ENCODE measurements around the gene RBFOX1.

The RBFOX1 gene

DNA sequence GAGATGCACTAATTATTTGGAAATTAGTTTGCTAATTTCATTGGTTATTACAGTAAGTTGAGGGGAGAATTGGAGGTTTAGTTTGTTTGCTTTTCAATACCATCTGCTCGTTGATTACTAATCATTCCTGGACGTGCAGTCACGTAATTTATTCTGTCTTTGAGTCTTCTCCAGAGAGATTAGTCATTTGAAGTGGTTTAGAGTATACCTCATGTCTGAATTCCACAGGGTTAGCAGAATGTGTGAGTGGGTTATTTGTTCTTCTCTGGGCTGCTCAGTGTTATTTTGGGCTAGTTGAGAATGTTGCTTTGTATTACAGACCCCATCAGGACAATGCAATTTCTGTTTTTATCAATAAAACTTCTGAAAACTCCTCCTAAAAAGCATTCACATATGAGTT, 265.0 kb downstream of the RBFOX1 start:
- TF ChIP-seq, protein P1, sequence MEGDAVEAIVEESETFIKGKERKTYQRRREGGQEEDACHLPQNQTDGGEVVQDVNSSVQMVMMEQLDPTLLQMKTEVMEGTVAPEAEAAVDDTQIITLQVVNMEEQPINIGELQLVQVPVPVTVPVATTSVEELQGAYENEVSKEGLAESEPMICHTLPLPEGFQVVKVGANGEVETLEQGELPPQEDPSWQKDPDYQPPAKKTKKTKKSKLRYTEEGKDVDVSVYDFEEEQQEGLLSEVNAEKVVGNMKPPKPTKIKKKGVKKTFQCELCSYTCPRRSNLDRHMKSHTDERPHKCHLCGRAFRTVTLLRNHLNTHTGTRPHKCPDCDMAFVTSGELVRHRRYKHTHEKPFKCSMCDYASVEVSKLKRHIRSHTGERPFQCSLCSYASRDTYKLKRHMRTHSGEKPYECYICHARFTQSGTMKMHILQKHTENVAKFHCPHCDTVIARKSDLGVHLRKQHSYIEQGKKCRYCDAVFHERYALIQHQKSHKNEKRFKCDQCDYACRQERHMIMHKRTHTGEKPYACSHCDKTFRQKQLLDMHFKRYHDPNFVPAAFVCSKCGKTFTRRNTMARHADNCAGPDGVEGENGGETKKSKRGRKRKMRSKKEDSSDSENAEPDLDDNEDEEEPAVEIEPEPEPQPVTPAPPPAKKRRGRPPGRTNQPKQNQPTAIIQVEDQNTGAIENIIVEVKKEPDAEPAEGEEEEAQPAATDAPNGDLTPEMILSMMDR (IDR thresholded peaks at IDR 0.05; ENCODE audit: low read depth, low read length): no peak
- DNase-seq (ENCODE audit: low read depth in 2 of 2): no peak
- H3K4me3 ChIP-seq (replicated peaks in 1 of 2; ENCODE audit: low read depth in 2 of 2, low read length in 2 of 2): no peak overlapping the region

DNA sequence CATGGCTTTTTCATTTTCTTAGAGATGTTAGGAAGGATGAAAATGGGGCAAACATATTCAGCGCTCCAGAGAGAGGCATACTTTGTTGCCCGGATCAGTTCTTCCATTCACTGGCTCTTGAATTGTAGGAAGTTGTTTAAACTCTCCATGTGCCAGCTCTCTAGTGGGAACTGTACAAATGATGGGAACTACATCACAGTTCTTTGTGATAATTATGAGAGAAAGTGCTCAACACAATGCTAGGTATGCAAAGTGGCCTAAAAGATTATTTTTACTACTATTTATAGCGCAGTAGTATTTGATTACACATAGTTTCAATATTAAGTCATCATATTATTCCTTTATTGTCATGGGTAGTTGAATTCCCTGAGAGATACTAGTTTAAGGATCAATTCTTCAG, 268.5 kb downstream of the RBFOX1 start:
- H3K4me3 ChIP-seq (replicated peaks in 1 of 2; ENCODE audit: low read depth in 2 of 2, low read length in 2 of 2): no peak overlapping the region
- DNase-seq (ENCODE audit: low read depth in 2 of 2): no peak
- TF ChIP-seq, protein P1 (IDR thresholded peaks at IDR 0.05; ENCODE audit: low read depth, low read length): no peak

DNA sequence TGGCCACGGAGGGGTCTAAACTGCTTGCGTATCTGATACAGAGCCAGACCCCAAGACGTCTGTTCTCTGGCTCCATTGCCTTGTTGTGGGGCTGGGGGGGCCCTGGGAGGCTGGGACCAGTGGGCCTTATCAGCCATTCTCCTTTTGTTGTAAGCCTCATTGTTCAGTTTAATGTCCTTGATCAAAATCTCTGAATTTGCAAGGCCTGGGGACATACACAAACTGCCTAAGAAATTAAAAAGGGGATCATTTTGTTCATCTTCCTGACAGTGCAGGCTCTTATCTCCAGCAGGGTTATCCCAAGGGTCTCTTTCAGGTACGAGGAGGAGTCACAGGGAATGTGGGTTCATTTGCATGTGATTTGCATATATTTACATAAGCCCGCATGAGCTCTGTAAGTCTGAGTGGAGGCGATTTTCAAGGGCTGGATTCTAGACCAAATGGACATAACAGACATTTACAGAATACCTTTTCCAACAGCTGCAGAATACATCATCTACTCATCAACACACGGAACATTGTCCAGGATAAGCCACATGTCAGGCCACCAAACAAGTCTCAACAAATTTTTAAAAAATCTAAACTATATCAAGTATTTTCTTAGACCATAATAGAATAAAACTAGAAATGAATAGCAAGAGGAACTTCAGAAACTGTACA, 269.8 kb downstream of the RBFOX1 start:
- H3K4me3 ChIP-seq (replicated peaks in 1 of 2; ENCODE audit: low read depth in 2 of 2, low read length in 2 of 2): no peak overlapping the region
- no peak for DNase-seq (ENCODE audit: low read depth in 2 of 2)
- TF ChIP-seq, protein P1 (IDR thresholded peaks at IDR 0.05; ENCODE audit: low read depth, low read length): no peak

DNA sequence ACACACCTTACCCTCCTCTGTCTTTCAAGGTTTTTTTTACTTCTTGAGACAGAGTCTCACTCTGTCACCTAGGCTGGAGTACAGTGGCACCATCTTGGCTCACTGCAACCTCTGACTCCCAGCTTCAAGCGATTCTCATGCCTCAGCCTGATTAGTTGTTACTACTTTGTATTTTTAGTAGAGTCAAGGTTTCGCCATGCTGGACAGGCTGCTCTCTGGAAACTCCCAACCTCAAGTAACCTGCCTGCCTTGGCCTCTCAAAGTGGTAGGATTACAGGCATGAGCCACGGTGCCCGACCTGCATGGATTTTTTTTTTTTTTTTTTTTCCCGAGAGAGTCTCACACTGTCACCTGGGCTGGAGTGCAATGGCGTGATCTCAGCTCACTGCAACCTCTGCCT, 273.2 kb downstream of the RBFOX1 start:
- H3K4me3 ChIP-seq (replicated peaks in 1 of 2; ENCODE audit: low read depth in 2 of 2, low read length in 2 of 2): no peak overlapping the region
- no peak for DNase-seq (ENCODE audit: low read depth in 2 of 2)
- TF ChIP-seq, protein P1 (IDR thresholded peaks at IDR 0.05; ENCODE audit: low read depth, low read length): no peak

DNA sequence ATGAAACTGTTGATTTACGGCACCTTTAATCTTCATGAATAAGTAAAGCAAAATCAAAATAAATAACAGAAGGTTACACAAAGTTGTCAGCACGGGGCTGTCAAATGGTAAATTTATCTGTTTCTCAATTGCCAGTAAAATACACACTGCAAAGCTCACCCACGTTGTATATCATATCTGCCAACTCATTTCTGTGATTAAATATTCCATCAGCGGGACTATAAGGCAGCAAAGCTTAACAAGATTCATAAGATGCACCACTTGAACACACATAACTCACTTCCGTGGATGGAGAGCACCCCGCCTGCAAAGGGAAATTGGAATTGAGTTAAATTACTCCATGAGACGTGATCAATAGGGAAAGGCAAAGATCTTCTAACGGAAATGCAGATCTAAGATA, 280.0 kb downstream of the RBFOX1 start:
- DNase-seq (ENCODE audit: low read depth in 2 of 2): no peak
- no peak overlapping the region for H3K4me3 ChIP-seq (replicated peaks in 1 of 2; ENCODE audit: low read depth in 2 of 2, low read length in 2 of 2)
- TF ChIP-seq, protein P1 (IDR thresholded peaks at IDR 0.05; ENCODE audit: low read depth, low read length): no peak

DNA sequence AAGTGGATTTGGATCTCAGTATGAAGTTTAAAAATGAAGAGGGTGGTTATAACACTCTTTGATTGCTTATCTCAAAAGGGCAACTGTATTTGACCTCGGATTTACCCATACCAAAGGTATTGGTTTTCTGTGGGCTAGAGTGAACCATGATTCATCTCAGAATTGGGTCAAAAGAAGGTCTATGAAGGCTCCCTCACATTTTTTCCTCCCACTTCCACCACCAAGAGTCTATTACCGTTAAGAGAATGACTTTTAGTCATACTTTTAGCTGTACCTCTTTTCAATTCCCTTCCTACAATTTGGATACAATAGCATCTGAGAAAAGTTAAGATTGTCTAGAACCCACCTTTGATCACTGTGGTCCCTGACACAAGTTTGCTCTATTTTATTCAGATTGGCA, 280.9 kb downstream of the RBFOX1 start:
- H3K4me3 ChIP-seq (replicated peaks in 1 of 2; ENCODE audit: low read depth in 2 of 2, low read length in 2 of 2): no peak overlapping the region
- no peak for DNase-seq (ENCODE audit: low read depth in 2 of 2)
- TF ChIP-seq, protein P1 (IDR thresholded peaks at IDR 0.05; ENCODE audit: low read depth, low read length): no peak
